ENCODE data around the gene CIB2.

The CIB2 gene

GRCh38 chr15:78102211-78102610, 29.0 kb downstream of the CIB2 start:
- no peak overlapping the region for H3K27ac ChIP-seq (ENCODE audit: extremely low read depth, low read depth, low read length)
- H3K9me3 ChIP-seq (ENCODE audit: control insufficient read depth, insufficient read depth, low read depth, low read length), result no peaks in the 10 kb centered on the region
- no peaks in the 10 kb centered on the region for H3K4me1 ChIP-seq (ENCODE audit: control insufficient read depth, insufficient read depth, low read length)
- H3K36me3 ChIP-seq (ENCODE audit: control insufficient read depth in 2 of 2, insufficient read depth in 1 of 2, low read length in 2 of 2), result peaks cover 0 to 4% of the 10 kb centered on the region in 2 experiments; a peak in 1 of 3 replicates
- TF ChIP-seq ZNF571 (tag by site-specific recombination; IDR thresholded peaks at IDR 0.05), result no peak
- TF ChIP-seq ZNF23 (tag by site-specific recombination; IDR thresholded peaks at IDR 0.05; ENCODE audit: borderline replicate concordance), result no peak
- TF ChIP-seq ZNF10 (tag by site-specific recombination; IDR thresholded peaks at IDR 0.05), result no peak
- TF ChIP-seq ZNF623 (tag by site-specific recombination; IDR thresholded peaks at IDR 0.05), result no peak
- TF ChIP-seq, protein P1, sequence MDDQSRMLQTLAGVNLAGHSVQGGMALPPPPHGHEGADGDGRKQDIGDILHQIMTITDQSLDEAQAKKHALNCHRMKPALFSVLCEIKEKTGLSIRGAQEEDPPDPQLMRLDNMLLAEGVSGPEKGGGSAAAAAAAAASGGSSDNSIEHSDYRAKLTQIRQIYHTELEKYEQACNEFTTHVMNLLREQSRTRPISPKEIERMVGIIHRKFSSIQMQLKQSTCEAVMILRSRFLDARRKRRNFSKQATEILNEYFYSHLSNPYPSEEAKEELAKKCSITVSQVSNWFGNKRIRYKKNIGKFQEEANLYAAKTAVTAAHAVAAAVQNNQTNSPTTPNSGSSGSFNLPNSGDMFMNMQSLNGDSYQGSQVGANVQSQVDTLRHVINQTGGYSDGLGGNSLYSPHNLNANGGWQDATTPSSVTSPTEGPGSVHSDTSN (CRISPR knock-in tag; IDR thresholded peaks at IDR 0.05), result no peak
- no peak for TF ChIP-seq ZNF692 (tag by site-specific recombination; IDR thresholded peaks at IDR 0.05)
- TF ChIP-seq, protein P2, sequence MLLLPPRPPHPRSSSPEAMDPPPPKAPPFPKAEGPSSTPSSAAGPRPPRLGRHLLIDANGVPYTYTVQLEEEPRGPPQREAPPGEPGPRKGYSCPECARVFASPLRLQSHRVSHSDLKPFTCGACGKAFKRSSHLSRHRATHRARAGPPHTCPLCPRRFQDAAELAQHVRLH (tag by site-specific recombination; IDR thresholded peaks at IDR 0.05), result no peak
- TF ChIP-seq ZBTB7A (tag by site-specific recombination; IDR thresholded peaks at IDR 0.05; ENCODE audit: low read depth), result no peak
- TF ChIP-seq ZNF596 (tag by site-specific recombination; IDR thresholded peaks at IDR 0.05), result no peak
- no peak for TF ChIP-seq ZSCAN4 (tag by site-specific recombination; IDR thresholded peaks at IDR 0.05)
- TF ChIP-seq ZXDB (tag by site-specific recombination; IDR thresholded peaks at IDR 0.05), result no peak
- no peak for TF ChIP-seq ZNF670 (tag by site-specific recombination; IDR thresholded peaks at IDR 0.05; ENCODE audit: low read depth)
- TF ChIP-seq, protein P3, sequence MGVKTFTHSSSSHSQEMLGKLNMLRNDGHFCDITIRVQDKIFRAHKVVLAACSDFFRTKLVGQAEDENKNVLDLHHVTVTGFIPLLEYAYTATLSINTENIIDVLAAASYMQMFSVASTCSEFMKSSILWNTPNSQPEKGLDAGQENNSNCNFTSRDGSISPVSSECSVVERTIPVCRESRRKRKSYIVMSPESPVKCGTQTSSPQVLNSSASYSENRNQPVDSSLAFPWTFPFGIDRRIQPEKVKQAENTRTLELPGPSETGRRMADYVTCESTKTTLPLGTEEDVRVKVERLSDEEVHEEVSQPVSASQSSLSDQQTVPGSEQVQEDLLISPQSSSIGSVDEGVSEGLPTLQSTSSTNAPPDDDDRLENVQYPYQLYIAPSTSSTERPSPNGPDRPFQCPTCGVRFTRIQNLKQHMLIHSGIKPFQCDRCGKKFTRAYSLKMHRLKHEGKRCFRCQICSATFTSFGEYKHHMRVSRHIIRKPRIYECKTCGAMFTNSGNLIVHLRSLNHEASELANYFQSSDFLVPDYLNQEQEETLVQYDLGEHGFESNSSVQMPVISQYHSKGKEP (tag by site-specific recombination; IDR thresholded peaks at IDR 0.05), result no peak
- TF ChIP-seq, protein P4, sequence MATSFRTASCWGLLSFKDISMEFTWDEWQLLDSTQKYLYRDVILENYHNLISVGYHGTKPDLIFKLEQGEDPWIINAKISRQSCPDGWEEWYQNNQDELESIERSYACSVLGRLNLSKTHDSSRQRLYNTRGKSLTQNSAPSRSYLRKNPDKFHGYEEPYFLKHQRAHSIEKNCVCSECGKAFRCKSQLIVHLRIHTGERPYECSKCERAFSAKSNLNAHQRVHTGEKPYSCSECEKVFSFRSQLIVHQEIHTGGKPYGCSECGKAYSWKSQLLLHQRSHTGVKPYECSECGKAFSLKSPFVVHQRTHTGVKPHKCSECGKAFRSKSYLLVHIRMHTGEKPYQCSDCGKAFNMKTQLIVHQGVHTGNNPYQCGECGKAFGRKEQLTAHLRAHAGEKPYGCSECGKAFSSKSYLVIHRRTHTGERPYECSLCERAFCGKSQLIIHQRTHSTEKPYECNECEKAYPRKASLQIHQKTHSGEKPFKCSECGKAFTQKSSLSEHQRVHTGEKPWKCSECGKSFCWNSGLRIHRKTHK (tag by site-specific recombination; IDR thresholded peaks at IDR 0.05), result no peak
- TF ChIP-seq ZNF24 (tag by site-specific recombination; IDR thresholded peaks at IDR 0.05), result no peak
- ChIA-PET CTCF (interaction anchor here (0.9 to 3.5 kb wide), 2 partner anchors 10 to 135 kb away, joined by 3 to 19 read pairs; no protein-coding TSS in a partner anchor), POLR2A (no interaction called here)
- H3K4me3 ChIP-seq (ENCODE audit: low read depth, low read length), result no peak overlapping the region

- H3K4me3 ChIP-seq (ENCODE audit: low read depth, low read length), result no peak overlapping the region
- TF ChIP-seq, protein P4 (tag by site-specific recombination; IDR thresholded peaks at IDR 0.05), result no peak
- TF ChIP-seq ZBTB20 (tag by site-specific recombination; IDR thresholded peaks at IDR 0.05) (no peak), ZXDB (tag by site-specific recombination; IDR thresholded peaks at IDR 0.05) (no peak), SP7 (tag by site-specific recombination; IDR thresholded peaks at IDR 0.05) (no peak), ZNF624 (tag by site-specific recombination; IDR thresholded peaks at IDR 0.05) (no peak), YY1 (tag by site-specific recombination; IDR thresholded peaks at IDR 0.05) (no peak), KLF1 (tag by site-specific recombination; IDR thresholded peaks at IDR 0.05) (no peak), HOXD13 (CRISPR knock-in tag; IDR thresholded peaks at IDR 0.05; ENCODE audit: borderline replicate concordance) (no peak)
- TF ChIP-seq, protein P5, sequence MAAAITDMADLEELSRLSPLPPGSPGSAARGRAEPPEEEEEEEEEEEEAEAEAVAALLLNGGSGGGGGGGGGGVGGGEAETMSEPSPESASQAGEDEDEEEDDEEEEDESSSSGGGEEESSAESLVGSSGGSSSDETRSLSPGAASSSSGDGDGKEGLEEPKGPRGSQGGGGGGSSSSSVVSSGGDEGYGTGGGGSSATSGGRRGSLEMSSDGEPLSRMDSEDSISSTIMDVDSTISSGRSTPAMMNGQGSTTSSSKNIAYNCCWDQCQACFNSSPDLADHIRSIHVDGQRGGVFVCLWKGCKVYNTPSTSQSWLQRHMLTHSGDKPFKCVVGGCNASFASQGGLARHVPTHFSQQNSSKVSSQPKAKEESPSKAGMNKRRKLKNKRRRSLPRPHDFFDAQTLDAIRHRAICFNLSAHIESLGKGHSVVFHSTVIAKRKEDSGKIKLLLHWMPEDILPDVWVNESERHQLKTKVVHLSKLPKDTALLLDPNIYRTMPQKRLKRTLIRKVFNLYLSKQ (tag by site-specific recombination; IDR thresholded peaks at IDR 0.05; ENCODE audit: borderline replicate concordance), result no peak
- ChIA-PET POLR2A (no interaction called here), CTCF (interaction anchor here (0.6 to 3.5 kb wide), 6 partner anchors 10 to 139 kb away, joined by 3 to 19 read pairs (median 4); no protein-coding TSS in a partner anchor)
- no peaks in the 10 kb centered on the region for H3K9me3 ChIP-seq (ENCODE audit: control insufficient read depth, insufficient read depth, low read depth, low read length)
- H3K27ac ChIP-seq (ENCODE audit: extremely low read depth, low read depth, low read length), result no peak overlapping the region
- no peaks in the 10 kb centered on the region for H3K4me1 ChIP-seq (ENCODE audit: control insufficient read depth, insufficient read depth, low read length)
- H3K36me3 ChIP-seq (ENCODE audit: control insufficient read depth in 2 of 2, insufficient read depth in 1 of 2, low read length in 2 of 2), result peaks cover 0 to 4% of the 10 kb centered on the region in 2 experiments; a peak in 1 of 3 replicates
Observed at GRCh38 chr15:78101423-78102105, 29.7 kb downstream of the CIB2 start.
